DND-41 (cell line): ENCODE data around the gene PCED1B.

Experiments
- ATAC-seq: fragments of 200-7000 bp; cut with Tn5 transposase; 3 replicates; pipeline ENCODE4 v1.9.1; 2021; ENCODE audit warnings: low read depth; ENCODE audit not compliant: insufficient read depth
- DNase-seq: peaks from one replicate; pipeline ENCODE4 v3.0.0-alpha.2; 2020
- H2AFZ ChIP-seq: 2 replicates; pipeline ENCODE4 v1.6.0; 2012; ENCODE audit warnings: low read depth, low read length
- H3K27ac ChIP-seq: 2 replicates; pipeline ENCODE4 v1.5.1; 2012; ENCODE audit warnings: low read length, inconsistent platforms
- H3K27me3 ChIP-seq: fragments of 200-600 bp; sonication (generic); 2 replicates; pipeline ENCODE4 v1.6.0; 2012; ENCODE audit warnings: low read length, mild to moderate bottlenecking, inconsistent platforms; ENCODE audit not compliant: insufficient read depth, poor library complexity
- H3K36me3 ChIP-seq: 2 replicates; pipeline ENCODE4 v1.5.1; 2012; ENCODE audit warnings: low read length, inconsistent platforms; ENCODE audit not compliant: insufficient read depth
- H3K4me1 ChIP-seq: 2 replicates; pipeline ENCODE4 v1.5.1; 2012; ENCODE audit warnings: mild to moderate bottlenecking, low read length; ENCODE audit not compliant: insufficient read depth
- H3K4me2 ChIP-seq: 2 replicates; pipeline ENCODE4 v1.6.0; 2012; ENCODE audit warnings: mild to moderate bottlenecking, moderate library complexity, low read length, inconsistent platforms; ENCODE audit not compliant: insufficient read depth
- H3K4me3 ChIP-seq, 2 experiments: fragments of 200-600 bp in 1 of 2; shearing (Covaris generic) in 1 of 2; 2 replicates each; pipeline ENCODE4 v1.5.1; 2012 to 2016; ENCODE audit warnings: inconsistent platforms in 2 of 2, low read length in 2 of 2, mild to moderate bottlenecking in 2 of 2, low read depth in 1 of 2, moderate library complexity in 1 of 2
- H3K79me2 ChIP-seq: 2 replicates; pipeline ENCODE4 v1.6.0; 2012; ENCODE audit warnings: low read length, inconsistent platforms; ENCODE audit not compliant: insufficient read depth
- H3K9ac ChIP-seq: 2 replicates; pipeline ENCODE4 v1.6.0; 2012; ENCODE audit warnings: low read depth, mild to moderate bottlenecking, inconsistent platforms, low read length, moderate library complexity
- H3K9me3 ChIP-seq: 2 replicates; pipeline ENCODE4 v1.5.1; 2012; ENCODE audit warnings: low read length, moderate library complexity, mild to moderate bottlenecking, inconsistent platforms; ENCODE audit not compliant: insufficient read depth, severe bottlenecking
- H4K20me1 ChIP-seq: 2 replicates; pipeline ENCODE4 v1.6.0; 2012; ENCODE audit warnings: low read length; ENCODE audit not compliant: insufficient read depth
- CTCF ChIP-seq: IDR thresholded peaks from 2 replicates; pipeline ENCODE4 v1.5.1; 2012; ENCODE audit warnings: borderline replicate concordance, low read length, moderate library complexity, mild to moderate bottlenecking; ENCODE audit not compliant: poor library complexity, severe bottlenecking; ENCODE audit errors: extremely low read depth
- EZH2 ChIP-seq: IDR thresholded peaks from 3 replicates; pipeline ENCODE4 v1.6.1; 2012; ENCODE audit warnings: borderline replicate concordance, low read depth, mild to moderate bottlenecking, moderate library complexity, low read length, inconsistent platforms; ENCODE audit not compliant: severe bottlenecking

The PCED1B gene

GRCh38 chr12:47079981-47080724, 732 bp downstream of the PCED1B start:
- Histone ChIP-seq H2AFZ (0 out of 2 replicates have a peak overlapping the region, but pooled peaks have one; percentile 19), H3K4me3 (peak overlapping the region in 1 of 2 experiments; percentile 56; a peak in 2 of 4 replicates), H3K9ac (peak overlapping the region; percentile 47; the same call in 1 of the 2 replicates), H3K9me3 (no peaks in the 10 kb centered on the region), H3K4me1 (peaks cover 13% of the 10 kb centered on the region), H3K79me2 (no peaks in the 10 kb centered on the region), H3K4me2 (peak overlapping the region; percentile 70), H3K27me3 (peaks cover 35% of the 10 kb centered on the region), H3K36me3 (no peaks in the 10 kb centered on the region), H4K20me1 (no peaks in the 10 kb centered on the region), H3K27ac (no peak overlapping the region)
- ATAC-seq, result no peak
- DNase-seq, result no peak
- TF ChIP-seq EZH2 (no peak), CTCF (no peak)

GRCh38 chr12:47080725-47081502, 1.5 kb downstream of the PCED1B start:
- Histone ChIP-seq H3K9me3 (no peaks in the 10 kb centered on the region), H3K27ac (no peak overlapping the region), H3K36me3 (no peaks in the 10 kb centered on the region), H3K9ac (no peak overlapping the region), H3K27me3 (peaks cover 29% of the 10 kb centered on the region), H4K20me1 (no peaks in the 10 kb centered on the region), H3K4me2 (no peak overlapping the region), H3K4me3 (no peak overlapping the region), H2AFZ (no peak overlapping the region), H3K4me1 (peaks cover 13% of the 10 kb centered on the region), H3K79me2 (no peaks in the 10 kb centered on the region)
- DNase-seq (no peak), ATAC-seq (no peak)
- TF ChIP-seq CTCF (no peak), EZH2 (no peak)

- ATAC-seq (no peak), DNase-seq (no peak)
- Histone ChIP-seq H3K79me2 (no peaks in the 10 kb centered on the region), H3K4me1 (peaks cover 13% of the 10 kb centered on the region), H3K4me3 (no peak overlapping the region), H4K20me1 (no peaks in the 10 kb centered on the region), H3K9ac (no peak overlapping the region), H3K27ac (no peak overlapping the region), H2AFZ (no peak overlapping the region), H3K27me3 (peaks cover 26% of the 10 kb centered on the region), H3K4me2 (no peak overlapping the region), H3K9me3 (no peaks in the 10 kb centered on the region), H3K36me3 (no peaks in the 10 kb centered on the region)
- TF ChIP-seq EZH2, result no peak
- TF ChIP-seq CTCF, result no peak
These were observed 2.9 kb downstream of the PCED1B start for GRCh38 chr12:47082283-47082682.
